Activated naive CD4-positive, alpha-beta T cell treated with anti-CD3 and anti-CD28 coated beads, Interleukin-2, amount 50 U/mL, for 24 hours (primary cell): ENCODE data around the gene ZNF362.

Experiments used
- H3K27ac Mint-ChIP-seq: one replicate; pipeline ENCODE4 v1.8.0; 2021; ENCODE audit warnings: mild to moderate bottlenecking, mixed read lengths
- H3K27me3 Mint-ChIP-seq: one replicate; pipeline ENCODE4 v1.8.0; 2021; ENCODE audit warnings: mixed read lengths
- H3K36me3 Mint-ChIP-seq: one replicate; pipeline ENCODE4 v1.8.0; 2021; ENCODE audit warnings: mixed read lengths
- H3K4me1 Mint-ChIP-seq: one replicate; pipeline ENCODE4 v1.8.0; 2021; ENCODE audit warnings: mixed read lengths
- H3K4me3 Mint-ChIP-seq: one replicate; pipeline ENCODE4 v1.8.0; 2021; ENCODE audit warnings: mild to moderate bottlenecking, mixed read lengths
- H3K9me3 Mint-ChIP-seq: one replicate; pipeline ENCODE4 v1.8.0; 2021; ENCODE audit warnings: mixed read lengths

Gene ZNF362

GRCh38 chr1:33257207-33257771 is 997 bp downstream of the ZNF362 start:
- Mint-ChIP-seq H3K4me1 (peaks cover 46% of the 10 kb centered on the region), H3K36me3 (no peaks in the 10 kb centered on the region), H3K27ac (peak overlapping the region; percentile 98), H3K4me3 (peak overlapping the region; percentile 98), H3K27me3 (no peaks in the 10 kb centered on the region), H3K9me3 (no peaks in the 10 kb centered on the region)

GRCh38 chr1:33257772-33258712 is 1.8 kb downstream of the ZNF362 start:
- no peaks in the 10 kb centered on the region for H3K36me3 Mint-ChIP-seq
- peaks cover 51% of the 10 kb centered on the region for H3K4me1 Mint-ChIP-seq
- H3K4me3 Mint-ChIP-seq, result peak overlapping the region; percentile 98
- peak overlapping the region; percentile 59 for H3K27ac Mint-ChIP-seq
- no peaks in the 10 kb centered on the region for H3K9me3 Mint-ChIP-seq
- H3K27me3 Mint-ChIP-seq, result no peaks in the 10 kb centered on the region

GRCh38 chr1:33258788-33259274 is 2.5 kb downstream of the ZNF362 start:
- Mint-ChIP-seq H3K27ac (peak overlapping the region; percentile 55), H3K4me1 (peaks cover 52% of the 10 kb centered on the region), H3K36me3 (no peaks in the 10 kb centered on the region), H3K9me3 (no peaks in the 10 kb centered on the region), H3K27me3 (no peaks in the 10 kb centered on the region), H3K4me3 (peak overlapping the region; percentile 98)

- Mint-ChIP-seq H3K27ac (no peak overlapping the region), H3K36me3 (no peaks in the 10 kb centered on the region), H3K4me1 (peaks cover 52% of the 10 kb centered on the region), H3K4me3 (no peak overlapping the region), H3K9me3 (no peaks in the 10 kb centered on the region), H3K27me3 (no peaks in the 10 kb centered on the region)
Observed at GRCh38 chr1:33259879-33260278, 3.6 kb downstream of the ZNF362 start.

- H3K4me3 Mint-ChIP-seq, result no peak overlapping the region
- peak overlapping the region; percentile 43 for H3K27ac Mint-ChIP-seq
- no peaks in the 10 kb centered on the region for H3K9me3 Mint-ChIP-seq
- H3K27me3 Mint-ChIP-seq, result no peaks in the 10 kb centered on the region
- no peaks in the 10 kb centered on the region for H3K36me3 Mint-ChIP-seq
- H3K4me1 Mint-ChIP-seq, result peaks cover 52% of the 10 kb centered on the region
Observed at GRCh38 chr1:33260439-33260838, 4.1 kb downstream of the ZNF362 start.

GRCh38 chr1:33261344-33261743 is 5.1 kb downstream of the ZNF362 start:
- Mint-ChIP-seq H3K4me3 (no peak overlapping the region), H3K27me3 (no peaks in the 10 kb centered on the region), H3K27ac (no peak overlapping the region), H3K9me3 (no peaks in the 10 kb centered on the region), H3K36me3 (no peaks in the 10 kb centered on the region), H3K4me1 (peaks cover 55% of the 10 kb centered on the region)

- Mint-ChIP-seq H3K27ac (no peak overlapping the region), H3K36me3 (no peaks in the 10 kb centered on the region), H3K4me1 (peaks cover 51% of the 10 kb centered on the region), H3K4me3 (no peak overlapping the region), H3K9me3 (no peaks in the 10 kb centered on the region), H3K27me3 (no peaks in the 10 kb centered on the region)
Observed at GRCh38 chr1:33263890-33264504, 7.7 kb downstream of the ZNF362 start.

- no peaks in the 10 kb centered on the region for H3K36me3 Mint-ChIP-seq
- peaks cover 36% of the 10 kb centered on the region for H3K4me1 Mint-ChIP-seq
- no peak overlapping the region for H3K27ac Mint-ChIP-seq
- H3K9me3 Mint-ChIP-seq, result no peaks in the 10 kb centered on the region
- H3K27me3 Mint-ChIP-seq, result no peaks in the 10 kb centered on the region
- no peak overlapping the region for H3K4me3 Mint-ChIP-seq
Observed at GRCh38 chr1:33265780-33266605, 9.7 kb downstream of the ZNF362 start.

GRCh38 chr1:33266766-33267165 is 10.5 kb downstream of the ZNF362 start:
- Mint-ChIP-seq H3K9me3 (no peaks in the 10 kb centered on the region), H3K4me3 (no peak overlapping the region), H3K27ac (no peak overlapping the region), H3K4me1 (peaks cover 37% of the 10 kb centered on the region), H3K27me3 (no peaks in the 10 kb centered on the region), H3K36me3 (no peaks in the 10 kb centered on the region)

- H3K4me3 Mint-ChIP-seq, result no peak overlapping the region
- no peaks in the 10 kb centered on the region for H3K36me3 Mint-ChIP-seq
- no peaks in the 10 kb centered on the region for H3K27me3 Mint-ChIP-seq
- no peak overlapping the region for H3K27ac Mint-ChIP-seq
- H3K9me3 Mint-ChIP-seq, result no peaks in the 10 kb centered on the region
- H3K4me1 Mint-ChIP-seq, result peaks cover 41% of the 10 kb centered on the region
Observed at GRCh38 chr1:33267468-33268205, 11.3 kb downstream of the ZNF362 start.

- peaks cover 44% of the 10 kb centered on the region for H3K4me1 Mint-ChIP-seq
- H3K27ac Mint-ChIP-seq, result no peak overlapping the region
- H3K27me3 Mint-ChIP-seq, result no peaks in the 10 kb centered on the region
- H3K36me3 Mint-ChIP-seq, result no peaks in the 10 kb centered on the region
- no peaks in the 10 kb centered on the region for H3K9me3 Mint-ChIP-seq
- no peak overlapping the region for H3K4me3 Mint-ChIP-seq
Observed at GRCh38 chr1:33268457-33268856, 12.2 kb downstream of the ZNF362 start.

GRCh38 chr1:33268927-33269610 is 12.8 kb downstream of the ZNF362 start:
- no peaks in the 10 kb centered on the region for H3K36me3 Mint-ChIP-seq
- H3K4me1 Mint-ChIP-seq, result peaks cover 49% of the 10 kb centered on the region
- H3K9me3 Mint-ChIP-seq, result no peaks in the 10 kb centered on the region
- no peak overlapping the region for H3K27ac Mint-ChIP-seq
- H3K27me3 Mint-ChIP-seq, result no peaks in the 10 kb centered on the region
- no peak overlapping the region for H3K4me3 Mint-ChIP-seq

GRCh38 chr1:33269621-33270020 is 13.3 kb downstream of the ZNF362 start:
- H3K27ac Mint-ChIP-seq, result no peak overlapping the region
- H3K4me3 Mint-ChIP-seq, result no peak overlapping the region
- H3K4me1 Mint-ChIP-seq, result peaks cover 49% of the 10 kb centered on the region
- no peaks in the 10 kb centered on the region for H3K36me3 Mint-ChIP-seq
- no peaks in the 10 kb centered on the region for H3K9me3 Mint-ChIP-seq
- H3K27me3 Mint-ChIP-seq, result no peaks in the 10 kb centered on the region

GRCh38 chr1:33270379-33270778 is 14.1 kb downstream of the ZNF362 start:
- Mint-ChIP-seq H3K27ac (no peak overlapping the region), H3K4me1 (peaks cover 53% of the 10 kb centered on the region), H3K36me3 (no peaks in the 10 kb centered on the region), H3K27me3 (no peaks in the 10 kb centered on the region), H3K4me3 (no peak overlapping the region), H3K9me3 (no peaks in the 10 kb centered on the region)
